ENCODE measurements around the gene HNRNPA3. TPM values are rescaled to one million over a fixed set of nuclear protein-coding genes. Genes with fewer than 3 reads are reported as not detected.

HNRNPA3 gene
- total and polyA plus RNA-seq, 2 of the 13 experiments (the other 11 are each of a cell fraction or from before 2014, with no cell fraction given) = 73.3 to 97.7 TPM

- TF ChIP-seq ZBTB46 (CRISPR knock-in tag; IDR thresholded peaks at IDR 0.05; ENCODE audit: borderline replicate concordance) (peak; percentile 64; the same call in 1 of the 2 replicates), ZNF224 (CRISPR knock-in tag; IDR thresholded peaks at IDR 0.05) (0 out of 2 replicates have a peak, but pooled peaks have one; percentile 55), HDAC6 (IDR thresholded peaks at IDR 0.05; ENCODE audit: low read depth, low read length) (no peak), FOXP1 (IDR thresholded peaks at IDR 0.05) (peak; percentile 81; the same call in 1 of the 2 replicates), FOXP1 (CRISPR knock-in tag; IDR thresholded peaks at IDR 0.05) (peak; percentile 92), PHB2 (IDR thresholded peaks at IDR 0.05; ENCODE audit: partially characterized antibody) (no peak), KLF15 (CRISPR knock-in tag; IDR thresholded peaks at IDR 0.05; ENCODE audit: borderline replicate concordance) (no peak; the same call in 1 of the 2 replicates), TEAD2 (CRISPR knock-in tag; IDR thresholded peaks at IDR 0.05) (no peak), POGZ (CRISPR knock-in tag; IDR thresholded peaks at IDR 0.05) (peak; percentile 96), ZNF563 (CRISPR knock-in tag; IDR thresholded peaks at IDR 0.05) (peak; percentile 91), MAZ (IDR thresholded peaks at IDR 0.05; ENCODE audit: borderline replicate concordance, low read depth, low read length) (peak; percentile 50; the same call in 1 of the 2 replicates), MAZ (CRISPR knock-in tag; IDR thresholded peaks at IDR 0.05; ENCODE audit: low read depth) (peak; percentile 85), ZNF7 (CRISPR knock-in tag; IDR thresholded peaks at IDR 0.05) (0 out of 2 replicates have a peak, but pooled peaks have one; percentile 64), ZNF512 (CRISPR knock-in tag; IDR thresholded peaks at IDR 0.05) (peak; percentile 93), ZFP36L2 (CRISPR knock-in tag; IDR thresholded peaks at IDR 0.05) (0 out of 2 replicates have a peak, but pooled peaks have one; percentile 72), ZFX (CRISPR knock-in tag; IDR thresholded peaks at IDR 0.05; ENCODE audit: low read depth) (peak; percentile 90), NCOA2 (CRISPR knock-in tag; IDR thresholded peaks at IDR 0.05) (peak; percentile 91)
- TF ChIP-seq, protein P1, sequence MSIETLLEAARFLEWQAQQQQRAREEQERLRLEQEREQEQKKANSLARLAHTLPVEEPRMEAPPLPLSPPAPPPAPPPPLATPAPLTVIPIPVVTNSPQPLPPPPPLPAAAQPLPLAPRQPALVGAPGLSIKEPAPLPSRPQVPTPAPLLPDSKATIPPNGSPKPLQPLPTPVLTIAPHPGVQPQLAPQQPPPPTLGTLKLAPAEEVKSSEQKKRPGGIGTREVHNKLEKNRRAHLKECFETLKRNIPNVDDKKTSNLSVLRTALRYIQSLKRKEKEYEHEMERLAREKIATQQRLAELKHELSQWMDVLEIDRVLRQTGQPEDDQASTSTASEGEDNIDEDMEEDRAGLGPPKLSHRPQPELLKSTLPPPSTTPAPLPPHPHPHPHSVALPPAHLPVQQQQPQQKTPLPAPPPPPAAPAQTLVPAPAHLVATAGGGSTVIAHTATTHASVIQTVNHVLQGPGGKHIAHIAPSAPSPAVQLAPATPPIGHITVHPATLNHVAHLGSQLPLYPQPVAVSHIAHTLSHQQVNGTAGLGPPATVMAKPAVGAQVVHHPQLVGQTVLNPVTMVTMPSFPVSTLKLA (IDR thresholded peaks at IDR 0.05) = peak; percentile 80
- TF ChIP-seq, protein P2, sequence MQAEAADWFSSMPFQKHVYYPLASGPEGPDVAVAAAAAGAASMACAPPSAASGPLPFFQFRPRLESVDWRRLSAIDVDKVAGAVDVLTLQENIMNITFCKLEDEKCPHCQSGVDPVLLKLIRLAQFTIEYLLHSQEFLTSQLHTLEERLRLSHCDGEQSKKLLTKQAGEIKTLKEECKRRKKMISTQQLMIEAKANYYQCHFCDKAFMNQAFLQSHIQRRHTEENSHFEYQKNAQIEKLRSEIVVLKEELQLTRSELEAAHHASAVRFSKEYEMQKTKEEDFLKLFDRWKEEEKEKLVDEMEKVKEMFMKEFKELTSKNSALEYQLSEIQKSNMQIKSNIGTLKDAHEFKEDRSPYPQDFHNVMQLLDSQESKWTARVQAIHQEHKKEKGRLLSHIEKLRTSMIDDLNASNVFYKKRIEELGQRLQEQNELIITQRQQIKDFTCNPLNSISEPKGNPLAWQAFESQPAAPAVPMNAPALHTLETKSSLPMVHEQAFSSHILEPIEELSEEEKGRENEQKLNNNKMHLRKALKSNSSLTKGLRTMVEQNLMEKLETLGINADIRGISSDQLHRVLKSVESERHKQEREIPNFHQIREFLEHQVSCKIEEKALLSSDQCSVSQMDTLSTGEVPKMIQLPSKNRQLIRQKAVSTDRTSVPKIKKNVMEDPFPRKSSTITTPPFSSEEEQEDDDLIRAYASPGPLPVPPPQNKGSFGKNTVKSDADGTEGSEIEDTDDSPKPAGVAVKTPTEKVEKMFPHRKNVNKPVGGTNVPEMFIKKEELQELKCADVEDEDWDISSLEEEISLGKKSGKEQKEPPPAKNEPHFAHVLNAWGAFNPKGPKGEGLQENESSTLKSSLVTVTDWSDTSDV (CRISPR knock-in tag; IDR thresholded peaks at IDR 0.05) = peak; percentile 72
Observed at GRCh38 chr2:177263451-177264208, 51.0 kb downstream of the HNRNPA3 start (continued).

Data from HepG2 (cell line).